Mesothelial cell of epicardium (in vitro differentiated cells): Measurements from ENCODE around the gene GALNT9. TPM values are rescaled to one million over a fixed set of nuclear protein-coding genes. Genes with fewer than 3 reads are reported as not detected.

ENCODE experiments used
- DNase-seq, 2 experiments: peaks; one replicate each; pipeline ENCODE4 v3.0.0; 2021; ENCODE audit warnings: low spot score in 2 of 2; ENCODE audit not compliant: unreplicated experiment in 2 of 2
- H3K27ac Mint-ChIP-seq: 2 replicates; pipeline ENCODE4 v1.8.0; 2021; ENCODE audit warnings: mixed read lengths
- H3K27me3 Mint-ChIP-seq: 2 replicates; pipeline ENCODE4 v1.8.0; 2021; ENCODE audit warnings: low read depth, mixed read lengths
- H3K36me3 Mint-ChIP-seq: 2 replicates; pipeline ENCODE4 v1.8.0; 2021; ENCODE audit warnings: mixed read lengths
- H3K4me1 Mint-ChIP-seq: 2 replicates; pipeline ENCODE4 v1.8.0; 2021; ENCODE audit warnings: mixed read lengths
- H3K4me3 Mint-ChIP-seq: 2 replicates; pipeline ENCODE4 v1.8.0; 2021; ENCODE audit warnings: mild to moderate bottlenecking, moderate library complexity, mixed read lengths
- H3K9me3 Mint-ChIP-seq: 2 replicates; pipeline ENCODE4 v1.8.0; 2021; ENCODE audit warnings: mixed read lengths
- total RNA-seq: library from RNA; stranded (reverse); gene quantifications from 3 replicates; pipeline ENCODE4 v1.2.1, GENCODE V29; 2021
- TF ChIP-seq, protein P1 (sequence below): fragments of 200-600 bp; sonication (generic); IDR thresholded peaks from one replicate; pipeline ENCODE4 v1.5.0; 2021; ENCODE audit warnings: antibody characterized with exemption; ENCODE audit not compliant: unreplicated experiment

The GALNT9 gene
- total RNA-seq, 1 donor from 2014 or later = 4.8 TPM

DNA sequence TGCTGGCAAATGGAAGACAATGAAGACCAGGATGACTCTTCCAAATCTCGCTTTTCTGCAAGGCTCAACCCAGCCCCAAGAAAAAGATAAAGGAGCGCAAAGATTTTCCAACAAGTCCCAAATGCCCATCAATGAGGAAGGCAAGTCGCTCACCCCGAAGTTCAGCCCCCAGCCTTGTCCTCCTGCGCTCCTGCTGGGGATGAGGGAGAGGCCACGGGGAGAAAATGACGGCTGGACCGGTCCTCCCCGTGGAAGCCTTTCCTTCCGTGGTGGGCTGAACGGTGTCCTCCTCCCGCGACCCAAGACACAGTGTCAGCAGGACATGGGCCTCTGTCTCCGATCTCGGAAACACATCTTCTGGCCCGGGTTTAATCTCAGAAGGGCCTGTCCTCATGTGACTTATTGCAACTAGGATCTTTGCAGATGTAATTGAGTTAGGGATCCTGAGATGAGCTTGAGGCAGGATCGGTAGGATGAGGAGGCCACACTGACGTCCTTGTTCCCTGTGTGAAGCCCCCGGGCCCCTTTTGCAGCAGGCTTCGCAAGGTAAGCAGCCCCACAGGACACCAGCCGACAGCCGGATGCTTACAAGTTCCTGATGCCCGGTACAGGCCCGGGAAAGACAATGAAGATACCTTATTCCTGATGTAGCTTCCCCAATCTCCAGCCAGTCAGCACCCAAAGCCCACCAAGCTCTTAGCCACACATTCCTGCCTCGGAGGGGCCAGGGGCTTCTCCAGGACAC is 64.2 kb downstream of the GALNT9 start:
- Mint-ChIP-seq H3K4me1 (no peaks in the 10 kb centered on the region), H3K27ac (no peak overlapping the region), H3K4me3 (no peak overlapping the region), H3K27me3 (peaks cover 49% of the 10 kb centered on the region), H3K36me3 (no peaks in the 10 kb centered on the region), H3K9me3 (no peaks in the 10 kb centered on the region)
- no peak for DNase-seq
- TF ChIP-seq, protein P1, sequence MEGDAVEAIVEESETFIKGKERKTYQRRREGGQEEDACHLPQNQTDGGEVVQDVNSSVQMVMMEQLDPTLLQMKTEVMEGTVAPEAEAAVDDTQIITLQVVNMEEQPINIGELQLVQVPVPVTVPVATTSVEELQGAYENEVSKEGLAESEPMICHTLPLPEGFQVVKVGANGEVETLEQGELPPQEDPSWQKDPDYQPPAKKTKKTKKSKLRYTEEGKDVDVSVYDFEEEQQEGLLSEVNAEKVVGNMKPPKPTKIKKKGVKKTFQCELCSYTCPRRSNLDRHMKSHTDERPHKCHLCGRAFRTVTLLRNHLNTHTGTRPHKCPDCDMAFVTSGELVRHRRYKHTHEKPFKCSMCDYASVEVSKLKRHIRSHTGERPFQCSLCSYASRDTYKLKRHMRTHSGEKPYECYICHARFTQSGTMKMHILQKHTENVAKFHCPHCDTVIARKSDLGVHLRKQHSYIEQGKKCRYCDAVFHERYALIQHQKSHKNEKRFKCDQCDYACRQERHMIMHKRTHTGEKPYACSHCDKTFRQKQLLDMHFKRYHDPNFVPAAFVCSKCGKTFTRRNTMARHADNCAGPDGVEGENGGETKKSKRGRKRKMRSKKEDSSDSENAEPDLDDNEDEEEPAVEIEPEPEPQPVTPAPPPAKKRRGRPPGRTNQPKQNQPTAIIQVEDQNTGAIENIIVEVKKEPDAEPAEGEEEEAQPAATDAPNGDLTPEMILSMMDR = no peak

DNA sequence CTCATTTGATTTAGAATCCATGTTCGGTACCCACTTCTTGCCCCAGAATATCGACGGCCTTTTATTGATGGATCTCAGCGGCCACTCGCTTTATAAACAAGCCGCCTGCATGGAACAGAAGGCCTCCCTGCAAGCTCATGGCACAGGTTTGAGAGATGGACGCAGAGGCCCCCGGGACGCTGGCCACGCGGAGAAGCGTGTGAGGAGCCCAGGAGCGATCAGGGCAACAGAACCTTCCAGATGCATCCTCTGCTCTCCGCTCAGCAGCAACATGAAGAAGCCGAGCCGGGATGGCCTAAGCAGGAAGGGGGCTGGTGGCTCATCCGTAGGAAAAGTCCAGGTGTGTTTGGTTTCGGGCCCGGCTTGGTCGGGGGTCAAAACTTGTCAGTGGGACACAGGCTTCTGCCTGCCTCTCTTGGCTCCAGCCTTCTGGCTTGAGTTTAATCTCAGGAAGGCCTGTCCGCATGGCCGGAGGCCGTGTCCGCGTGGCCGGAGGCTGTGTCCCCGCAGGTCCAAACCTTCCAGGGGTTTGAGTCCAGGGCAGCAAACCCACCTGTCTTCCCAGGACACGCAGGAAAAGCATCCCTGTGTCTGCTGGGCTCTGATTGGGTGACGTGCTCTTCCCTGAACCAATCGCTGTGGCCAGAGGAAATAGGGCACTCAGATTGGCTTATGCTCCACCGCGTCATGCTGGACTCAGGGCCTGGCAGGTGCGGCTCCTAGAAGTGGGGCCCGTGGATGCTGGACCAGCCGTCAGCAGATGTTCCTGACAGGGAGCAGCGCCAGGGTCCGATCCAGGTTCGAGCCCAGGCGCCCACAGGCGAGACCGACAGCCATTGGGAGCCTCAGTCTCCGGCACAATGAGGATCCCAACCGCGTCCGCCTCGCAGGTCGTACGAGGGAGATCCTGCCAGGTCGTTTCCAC is 65.0 kb downstream of the GALNT9 start:
- no peak for DNase-seq
- peaks cover 46% of the 10 kb centered on the region for H3K27me3 Mint-ChIP-seq

DNA sequence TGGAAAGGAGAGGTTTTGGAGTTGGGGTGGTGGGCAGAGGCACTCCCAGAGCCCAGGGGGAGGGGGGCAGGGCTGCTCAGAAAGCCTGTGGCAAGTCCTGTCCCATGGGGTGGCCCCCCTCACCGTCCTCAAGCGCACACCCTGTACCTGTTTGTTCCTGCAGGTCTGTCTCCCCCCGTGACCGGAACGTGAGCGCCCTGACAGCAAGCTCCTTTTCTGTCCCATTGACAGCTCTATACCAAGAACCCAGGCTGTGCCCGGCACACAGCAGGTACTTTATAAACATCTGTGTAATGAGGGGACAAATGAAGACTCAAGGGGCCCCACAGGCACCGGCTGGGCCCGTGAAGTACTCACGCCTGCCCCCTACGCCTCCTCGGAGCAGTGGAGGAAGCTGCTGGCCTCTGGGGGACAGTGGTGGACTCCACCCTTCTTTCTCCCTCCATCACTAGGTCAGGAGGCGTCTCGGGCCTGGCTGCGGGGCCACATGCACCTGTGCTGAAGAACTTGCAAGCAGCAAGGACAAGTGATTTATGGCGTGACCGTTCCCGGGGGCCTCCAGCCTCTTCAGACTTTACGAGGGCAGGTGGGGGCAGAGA is 65.8 kb downstream of the GALNT9 start:
- H3K4me1 Mint-ChIP-seq = no peaks in the 10 kb centered on the region

More for the DNA sequence above, 65.0 kb downstream of the GALNT9 start:
- no peaks in the 10 kb centered on the region for H3K4me1 Mint-ChIP-seq
- H3K27ac Mint-ChIP-seq = no peak overlapping the region
- TF ChIP-seq, protein P1 = no peak
- no peaks in the 10 kb centered on the region for H3K9me3 Mint-ChIP-seq
- H3K4me3 Mint-ChIP-seq = no peak overlapping the region
- H3K36me3 Mint-ChIP-seq = no peaks in the 10 kb centered on the region

DNA sequence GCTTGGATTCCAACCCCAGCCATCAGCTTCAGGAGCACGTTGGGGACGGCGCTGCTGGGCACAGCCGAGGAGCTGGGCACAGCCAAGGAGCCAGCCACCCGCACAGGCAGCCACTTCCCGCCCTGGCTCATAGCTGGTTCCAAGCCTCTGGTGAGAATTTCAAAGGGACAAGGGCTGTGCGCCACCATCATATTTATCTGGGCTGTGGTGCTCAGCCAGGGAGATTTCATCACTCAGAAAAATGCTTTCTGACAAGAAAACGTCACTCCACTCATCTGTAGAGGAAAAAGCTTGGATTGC is 66.4 kb downstream of the GALNT9 start:
- Mint-ChIP-seq H3K27ac (no peak overlapping the region), H3K4me3 (no peak overlapping the region), H3K9me3 (no peaks in the 10 kb centered on the region), H3K27me3 (peaks cover 47% of the 10 kb centered on the region), H3K36me3 (no peaks in the 10 kb centered on the region), H3K4me1 (no peaks in the 10 kb centered on the region)
- no peak for DNase-seq
- TF ChIP-seq, protein P1 = no peak

More for the DNA sequence above, 65.8 kb downstream of the GALNT9 start:
- H3K27me3 Mint-ChIP-seq = peaks cover 43% of the 10 kb centered on the region
- no peak overlapping the region for H3K4me3 Mint-ChIP-seq
- no peaks in the 10 kb centered on the region for H3K36me3 Mint-ChIP-seq
- no peaks in the 10 kb centered on the region for H3K9me3 Mint-ChIP-seq
- TF ChIP-seq, protein P1 = no peak
- no peak for DNase-seq
- H3K27ac Mint-ChIP-seq = no peak overlapping the region

DNA sequence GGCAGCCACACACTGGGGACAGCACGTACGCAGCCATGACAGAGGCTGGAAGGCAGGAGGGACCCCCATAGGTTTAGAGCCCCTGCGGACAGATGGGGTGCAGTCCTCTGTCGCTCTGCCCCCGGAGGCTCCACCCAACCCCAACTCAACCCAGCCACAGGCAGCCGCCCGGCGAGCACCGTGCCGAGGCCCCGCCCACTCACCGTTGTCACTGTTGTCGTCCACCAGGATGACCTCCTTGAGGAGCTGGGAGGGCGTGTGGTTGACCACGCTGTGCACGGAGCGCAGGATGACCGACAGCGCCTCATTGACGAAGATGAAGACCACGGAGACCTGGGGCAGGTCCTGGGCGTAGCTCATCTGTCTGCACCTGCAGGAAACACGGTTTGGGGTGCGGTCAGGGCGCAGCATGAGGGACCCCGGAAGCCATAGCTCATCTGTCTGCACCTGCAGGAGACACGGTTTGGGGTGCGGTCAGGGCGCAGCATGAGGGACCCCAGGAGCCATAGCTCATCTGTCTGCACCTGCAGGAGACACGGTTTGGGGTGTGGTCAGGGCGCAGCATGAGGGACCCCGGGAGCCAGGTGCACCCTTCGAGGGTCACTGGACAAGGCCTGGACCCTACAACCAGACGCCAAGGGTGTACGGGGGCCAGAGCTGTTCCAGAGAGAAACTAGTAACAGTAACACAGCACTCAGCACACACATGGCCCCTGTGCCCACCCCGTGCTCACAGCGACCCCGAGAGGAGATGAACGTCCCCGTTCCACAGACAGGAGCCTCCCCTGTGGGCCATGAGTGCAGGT is 66.9 kb downstream of the GALNT9 start:
- no peak overlapping the region for H3K27ac Mint-ChIP-seq
- TF ChIP-seq, protein P1 = no peak
- H3K27me3 Mint-ChIP-seq = peaks cover 47% of the 10 kb centered on the region
- no peak for DNase-seq
- H3K9me3 Mint-ChIP-seq = no peaks in the 10 kb centered on the region
- no peaks in the 10 kb centered on the region for H3K36me3 Mint-ChIP-seq
- no peaks in the 10 kb centered on the region for H3K4me1 Mint-ChIP-seq
- no peak overlapping the region for H3K4me3 Mint-ChIP-seq
